Activated effector memory CD4-positive, alpha-beta T cell treated with anti-CD3 and anti-CD28 coated beads, Interleukin-2, amount 50 U/mL, for 16 hours (primary cell): ENCODE data around the gene WWOX.
A peak's percentile ranks its signal among the peaks of the same experiment; 100 is the strongest.

Source experiments
- DNase-seq: peaks from one replicate; pipeline ENCODE4 v3.0.0-alpha.2; 2020

Gene WWOX

DNA sequence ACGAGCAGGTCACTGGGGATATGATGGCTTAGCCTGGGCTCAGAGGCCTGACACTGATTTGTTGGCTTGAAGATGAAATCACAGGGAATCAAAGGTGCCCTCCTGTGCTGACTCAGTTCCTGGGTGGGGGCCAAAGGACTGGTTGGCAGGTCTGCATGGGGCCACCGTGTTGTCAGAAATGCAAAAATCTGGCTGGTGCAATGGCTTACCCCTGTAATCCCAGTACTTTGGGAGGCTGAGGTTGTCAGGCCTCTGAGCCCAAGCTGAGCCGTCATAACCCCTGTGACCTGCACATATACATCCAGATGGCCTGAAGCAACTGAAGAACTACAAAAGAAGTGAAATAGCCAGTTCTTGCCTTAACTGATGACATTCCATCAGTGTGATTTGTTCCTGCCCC lies 314.2 kb downstream of the WWOX start:
- DNase-seq = no peak

DNA sequence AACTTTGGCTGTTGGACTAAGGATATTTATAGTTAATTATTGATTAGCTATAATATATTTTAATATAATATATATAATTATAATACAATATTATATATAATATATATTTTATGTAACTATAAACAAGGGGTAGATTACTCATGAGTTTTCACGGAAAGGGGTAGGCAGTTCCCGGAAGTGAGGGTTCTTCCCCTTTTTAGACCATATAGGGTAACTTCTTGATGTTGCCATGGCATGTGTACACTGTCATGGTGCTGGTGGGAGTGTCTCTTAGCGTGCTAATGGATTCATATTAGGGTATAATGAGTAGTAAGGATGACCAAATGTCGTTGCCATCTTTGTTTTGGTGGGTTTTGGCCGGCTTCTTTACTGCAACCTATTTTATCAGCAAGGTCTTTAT lies 315.6 kb downstream of the WWOX start:
- no peak for DNase-seq

DNA sequence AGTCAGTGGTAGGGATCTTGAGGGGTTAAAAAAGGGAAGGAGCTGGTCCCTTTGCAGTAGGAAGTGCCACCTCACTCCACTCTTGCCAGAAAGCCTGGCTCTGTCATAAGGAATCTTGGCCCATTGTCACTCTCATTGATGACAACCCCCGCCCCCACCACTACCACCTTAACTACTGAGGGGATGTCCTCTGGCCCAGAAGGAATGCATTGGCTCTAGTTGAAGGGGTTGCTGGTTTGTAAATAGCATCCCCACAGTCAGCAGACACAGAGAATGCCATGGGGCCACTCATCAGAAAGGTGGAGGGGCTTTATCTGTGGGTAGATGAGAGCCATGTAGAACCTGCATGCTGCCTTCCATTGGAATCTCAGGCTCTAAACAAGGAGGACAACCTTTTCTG lies 316.2 kb downstream of the WWOX start:
- DNase-seq = no peak

DNA sequence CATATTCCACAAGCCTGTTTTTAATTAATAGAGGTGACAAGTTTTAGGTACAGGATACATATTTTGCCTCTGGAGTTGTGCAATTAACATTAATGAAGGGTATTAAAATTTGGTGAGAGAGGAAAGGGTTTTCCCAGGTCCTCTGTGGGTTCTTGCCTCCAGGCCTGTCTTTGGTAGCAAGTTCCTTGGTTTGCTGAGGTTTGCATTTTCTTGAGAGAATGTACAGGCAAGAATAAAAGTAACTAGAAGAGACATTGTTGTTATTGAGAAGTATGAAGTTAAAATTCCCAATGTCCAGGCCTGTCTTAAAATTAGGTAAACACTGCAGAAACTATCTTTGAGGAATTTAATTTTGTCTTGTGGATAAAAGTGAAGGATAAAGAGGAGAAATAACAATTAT lies 316.9 kb downstream of the WWOX start:
- no peak for DNase-seq

DNA sequence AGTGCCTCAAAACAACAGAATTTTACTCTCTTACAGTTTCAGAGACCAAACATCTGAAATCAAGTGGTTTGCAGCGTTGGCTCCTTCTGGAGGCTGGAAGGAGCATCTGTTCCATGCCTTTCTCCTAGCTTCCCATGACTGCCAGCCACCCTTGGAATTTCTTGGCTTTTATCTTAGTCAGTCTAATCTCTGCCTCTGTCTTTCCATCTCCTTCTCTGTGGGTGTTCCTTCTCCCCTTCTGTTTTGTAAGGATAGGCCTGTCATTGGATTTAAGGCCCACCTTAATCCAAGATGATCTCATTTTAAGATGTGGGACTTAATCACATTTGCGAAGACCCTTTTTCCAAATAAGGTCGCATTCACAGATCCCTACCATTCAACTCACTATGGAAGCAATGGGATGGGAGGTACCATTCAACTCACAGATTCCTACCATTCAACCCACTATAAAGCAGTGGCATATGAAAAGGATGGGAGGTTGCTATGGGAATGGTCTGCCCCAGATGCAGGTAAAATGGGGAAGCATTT lies 321.8 kb downstream of the WWOX start:
- no peak for DNase-seq

DNA sequence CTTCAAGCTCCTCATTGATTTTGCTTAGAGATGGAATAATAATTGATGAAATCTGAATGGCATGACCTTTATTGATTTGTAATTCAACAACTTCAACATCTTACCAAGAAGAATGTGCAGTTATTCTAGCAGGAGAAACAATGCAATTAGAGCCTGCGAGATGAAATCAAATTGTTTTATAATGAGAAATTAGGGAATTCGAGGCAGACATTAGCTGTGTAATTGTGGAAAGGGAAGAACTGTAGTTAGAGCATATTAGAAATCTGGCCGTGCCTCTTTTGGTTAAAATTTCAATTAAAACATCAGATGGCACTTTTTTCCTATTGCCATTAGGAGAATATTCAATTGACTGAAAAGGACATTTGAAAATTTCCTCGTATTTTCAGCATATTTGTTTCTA lies 325.8 kb downstream of the WWOX start:
- DNase-seq = no peak

DNA sequence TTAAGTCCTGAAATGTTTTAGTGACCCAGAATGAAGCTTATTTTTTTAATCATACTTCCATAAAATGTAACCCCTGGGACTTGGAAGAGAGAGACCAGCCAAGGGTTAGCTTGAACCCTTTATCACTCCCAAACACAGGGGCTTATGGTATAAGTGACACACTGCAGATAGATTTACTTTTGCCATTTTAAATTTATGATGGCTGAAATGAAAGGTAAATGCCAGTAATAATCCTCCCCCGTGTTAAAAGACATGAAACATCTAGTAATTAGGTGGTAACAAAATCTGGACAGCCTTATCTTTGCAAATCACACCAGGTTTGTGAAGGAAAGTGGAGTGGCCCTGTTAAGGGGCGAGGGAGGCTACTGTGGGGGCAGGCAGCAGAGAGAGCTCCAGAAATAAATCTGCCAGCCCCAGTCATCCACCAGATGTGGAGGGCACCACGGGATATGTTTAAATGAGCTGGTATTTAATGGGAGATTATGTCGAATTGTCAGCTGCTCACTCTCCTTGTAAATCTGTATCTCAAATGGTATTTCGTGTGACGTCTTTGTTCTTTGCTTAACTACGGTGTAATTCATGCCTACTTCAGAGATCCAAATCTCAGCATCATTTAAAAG lies 326.5 kb downstream of the WWOX start:
- DNase-seq = no peak

DNA sequence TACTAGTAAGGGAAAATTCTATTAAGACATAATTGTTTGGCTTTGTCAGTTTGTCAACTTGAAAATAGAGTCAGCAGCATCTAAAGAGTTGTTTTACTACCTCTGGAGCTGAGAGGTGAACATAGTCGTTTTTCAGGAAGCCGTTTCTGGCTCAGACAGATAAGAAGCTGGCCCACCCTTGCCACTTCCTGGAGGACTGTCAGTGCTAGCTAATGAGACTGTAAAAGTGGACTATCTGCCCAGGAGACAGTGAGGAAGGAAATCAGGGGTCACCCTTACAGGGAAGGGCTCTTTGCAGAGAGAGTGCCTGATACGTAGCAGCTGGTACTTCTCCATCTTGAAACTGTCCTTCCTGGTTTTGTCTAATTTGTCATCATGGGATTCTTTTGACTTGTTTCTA lies 328.7 kb downstream of the WWOX start:
- DNase-seq = no peak

DNA sequence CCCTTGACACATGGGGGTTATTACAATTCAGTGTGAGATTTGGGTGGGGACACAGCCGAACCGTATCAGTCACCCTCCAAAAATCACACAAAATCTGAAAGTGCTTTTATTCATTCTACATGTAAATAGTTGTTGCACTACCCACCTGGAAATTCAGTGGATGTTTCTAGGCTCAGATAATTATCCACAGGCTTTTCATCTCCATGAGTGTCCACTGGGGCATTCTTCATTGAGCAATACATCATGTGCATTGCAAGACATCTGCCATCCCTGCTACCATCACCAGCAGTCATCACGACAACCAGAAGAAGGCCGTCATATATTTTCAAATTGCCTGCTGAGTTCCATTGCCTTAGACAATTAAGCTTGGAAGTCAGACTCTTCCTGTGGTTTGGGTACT lies 330.8 kb downstream of the WWOX start:
- no peak for DNase-seq

DNA sequence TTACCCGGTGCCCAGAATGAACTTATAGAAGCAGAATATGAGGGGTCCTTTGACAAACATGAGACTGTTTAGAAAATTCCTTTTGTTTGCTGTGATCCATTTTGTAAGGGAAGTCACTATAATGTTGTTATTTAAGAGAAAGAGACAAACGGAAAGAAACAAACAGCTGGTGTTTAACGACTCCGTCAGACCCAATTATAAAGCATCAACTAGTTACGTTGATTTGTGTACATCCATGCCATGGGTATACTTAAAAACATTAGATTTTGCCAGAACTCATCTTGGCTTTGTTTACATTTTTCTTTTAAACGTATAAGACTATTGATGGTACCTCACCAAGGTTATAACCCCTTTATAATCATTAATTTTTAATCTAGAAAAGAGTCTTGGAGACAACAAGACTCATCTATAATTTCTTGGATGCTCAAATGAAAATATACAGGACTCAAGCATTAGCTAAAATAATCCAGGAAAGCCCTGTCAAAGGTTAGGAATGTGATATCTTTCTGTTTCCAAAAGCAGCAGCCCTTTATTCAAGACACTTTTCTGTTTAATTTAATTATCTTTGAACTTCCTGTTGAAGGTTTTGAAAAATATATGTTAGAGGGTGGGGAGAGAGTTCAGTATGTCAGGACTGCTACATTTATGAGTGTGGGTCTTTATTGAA lies 331.7 kb downstream of the WWOX start:
- DNase-seq = no peak

DNA sequence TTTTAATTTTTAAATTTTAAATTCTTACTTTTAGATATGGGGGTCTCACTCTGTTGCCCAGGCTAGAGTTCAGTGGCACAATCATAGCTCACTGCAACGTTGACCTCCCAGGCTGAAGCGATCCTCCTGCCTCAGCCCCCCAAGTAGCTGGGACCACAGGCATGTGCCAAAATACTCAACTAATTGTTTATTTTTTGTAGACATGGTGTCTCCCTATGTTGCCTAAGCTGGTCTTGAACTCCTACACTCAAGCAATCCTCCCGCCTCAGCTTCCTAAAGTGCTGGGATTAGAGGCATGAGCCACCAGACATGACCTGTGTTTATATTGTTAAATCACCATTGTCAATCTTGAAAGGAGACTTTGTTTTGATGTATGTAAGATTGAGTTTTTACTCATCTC lies 332.2 kb downstream of the WWOX start:
- no peak for DNase-seq

DNA sequence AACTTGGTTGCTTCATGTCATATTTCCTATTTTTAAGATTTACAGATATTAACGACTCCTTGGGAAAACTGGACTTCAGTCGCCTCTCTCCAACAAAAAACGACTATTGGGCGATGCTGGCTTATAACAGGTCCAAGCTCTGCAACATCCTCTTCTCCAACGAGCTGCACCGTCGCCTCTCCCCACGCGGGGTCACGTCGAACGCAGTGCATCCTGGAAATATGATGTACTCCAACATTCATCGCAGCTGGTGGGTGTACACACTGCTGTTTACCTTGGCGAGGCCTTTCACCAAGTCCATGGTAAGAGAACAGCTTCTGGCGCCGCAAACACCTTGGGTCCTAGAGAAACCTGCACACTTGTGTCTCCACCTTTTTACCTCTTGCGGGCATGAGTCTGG lies 333.0 kb downstream of the WWOX start:
- no peak for DNase-seq

DNA sequence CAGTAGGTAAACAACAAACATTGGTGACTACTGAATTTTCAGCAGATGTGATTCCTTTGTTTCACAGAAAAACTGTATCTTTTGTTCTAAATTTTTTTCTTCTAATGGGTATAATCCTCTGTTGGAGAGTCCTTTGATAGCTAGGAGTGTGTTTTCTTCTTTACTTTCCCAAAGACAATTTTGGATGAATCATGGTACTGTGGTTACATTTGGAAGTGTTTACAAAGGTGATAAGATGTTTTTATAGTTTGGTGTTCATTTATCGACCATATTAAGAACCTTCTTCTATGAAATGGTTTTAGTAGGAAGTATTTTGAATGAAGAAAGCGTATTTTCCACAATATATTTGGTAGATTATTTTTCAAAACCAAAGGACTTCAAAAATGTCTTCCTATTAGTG lies 333.7 kb downstream of the WWOX start:
- DNase-seq = no peak

DNA sequence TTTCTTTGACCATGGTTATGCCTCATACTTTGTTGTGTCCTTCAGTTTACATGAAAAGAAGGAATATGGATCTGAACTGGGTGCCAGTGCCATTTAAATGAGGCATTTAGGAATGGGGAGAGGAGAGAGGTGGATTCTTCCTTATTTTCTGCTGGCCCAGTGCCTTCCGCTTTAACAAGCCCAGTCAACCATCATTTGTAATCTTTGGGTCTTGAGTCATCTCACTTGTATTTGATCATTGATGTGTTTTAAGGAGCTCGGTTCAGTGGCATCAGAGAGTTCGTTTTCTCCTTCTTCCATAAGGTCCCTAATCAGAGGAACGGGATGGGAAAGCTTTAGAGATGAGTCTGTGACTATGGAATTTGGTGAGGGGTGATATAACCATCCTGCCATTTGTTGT lies 334.9 kb downstream of the WWOX start:
- DNase-seq = no peak

DNA sequence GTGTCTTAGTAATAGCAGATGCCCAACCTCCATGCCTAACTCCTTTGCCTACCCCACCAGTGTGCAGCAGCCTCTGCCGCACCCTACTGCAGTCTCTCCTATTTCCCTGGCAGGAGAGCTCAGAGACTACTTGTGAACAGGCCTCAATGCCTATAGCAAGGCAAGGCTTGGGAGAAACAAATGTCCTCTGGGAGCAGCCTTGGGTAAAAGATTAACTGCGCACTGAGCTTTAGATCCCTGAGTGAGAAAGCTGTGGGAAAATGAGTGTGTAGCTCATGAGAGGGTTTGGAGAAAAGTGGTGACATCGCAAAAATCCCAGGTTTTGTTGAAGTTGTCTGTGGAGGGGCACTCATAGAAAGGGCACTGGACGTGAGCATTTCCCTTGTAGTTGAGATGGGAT lies 335.8 kb downstream of the WWOX start:
- no peak for DNase-seq

DNA sequence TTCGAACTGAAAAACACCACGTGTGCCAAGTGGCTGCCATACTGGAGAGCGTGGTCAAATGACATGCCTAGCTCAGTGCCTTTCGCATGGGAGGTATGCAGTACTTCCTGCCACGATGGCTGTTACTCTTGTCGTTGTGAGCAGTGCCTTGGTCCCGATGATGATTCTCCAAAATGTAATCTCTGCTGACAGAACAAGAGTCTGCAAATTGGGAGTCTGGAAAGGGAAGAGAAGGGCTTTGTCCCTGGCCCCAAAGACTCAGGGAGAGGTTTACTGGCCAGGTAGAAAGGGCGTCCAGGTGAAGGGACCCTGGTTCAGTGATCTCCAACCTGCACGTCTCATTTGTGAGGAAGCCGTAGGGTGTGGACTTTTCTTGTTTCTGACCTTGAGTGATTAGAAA lies 336.6 kb downstream of the WWOX start:
- DNase-seq = no peak

DNA sequence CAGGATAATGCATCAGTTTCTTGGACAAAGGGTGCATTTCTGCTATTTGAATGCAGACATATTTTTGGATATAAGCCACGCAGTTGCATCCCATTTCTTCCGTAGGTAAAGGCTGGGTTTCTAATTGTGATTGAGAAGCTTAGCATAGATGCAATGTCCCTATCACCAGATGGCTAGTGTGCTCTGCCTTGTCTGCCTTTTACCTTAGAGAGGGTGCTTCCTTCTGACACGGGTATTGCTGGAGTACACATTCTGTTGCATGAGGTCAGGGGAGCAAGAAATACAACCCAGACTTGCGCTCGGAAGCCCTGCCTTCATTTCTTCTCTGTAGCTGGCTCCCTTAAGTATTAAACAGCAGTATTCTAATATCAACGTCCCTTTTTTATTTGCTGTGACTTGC lies 337.4 kb downstream of the WWOX start:
- no peak for DNase-seq

DNA sequence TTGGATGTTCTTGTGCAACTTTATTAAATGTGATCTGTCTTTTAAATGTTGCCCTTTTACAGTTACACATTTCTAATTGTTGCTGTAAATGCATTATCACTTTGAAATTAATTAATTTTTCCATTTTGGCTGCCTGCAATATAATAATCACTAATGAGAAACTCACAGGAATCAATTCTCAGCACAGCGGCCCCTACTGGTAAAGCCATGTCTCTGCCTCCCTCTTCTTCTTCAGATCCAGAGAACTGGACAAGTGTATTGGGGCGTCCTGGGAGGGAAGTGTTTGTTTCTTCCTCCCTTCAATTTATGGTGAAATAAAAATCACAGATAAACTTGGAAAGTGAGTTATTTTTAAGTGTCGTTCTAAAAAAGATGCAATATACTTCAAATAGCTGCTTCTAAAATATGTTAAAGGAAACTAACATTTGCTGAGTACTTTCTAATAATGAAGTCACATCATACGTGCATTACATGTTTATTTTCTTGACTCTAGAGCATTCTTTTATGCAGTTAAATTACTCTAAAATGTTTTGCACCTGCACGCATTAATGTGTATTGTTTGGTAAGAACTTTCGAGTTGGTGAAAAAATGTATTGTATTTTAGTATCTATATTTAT lies 338.0 kb downstream of the WWOX start:
- peak; percentile 75 for DNase-seq

DNA sequence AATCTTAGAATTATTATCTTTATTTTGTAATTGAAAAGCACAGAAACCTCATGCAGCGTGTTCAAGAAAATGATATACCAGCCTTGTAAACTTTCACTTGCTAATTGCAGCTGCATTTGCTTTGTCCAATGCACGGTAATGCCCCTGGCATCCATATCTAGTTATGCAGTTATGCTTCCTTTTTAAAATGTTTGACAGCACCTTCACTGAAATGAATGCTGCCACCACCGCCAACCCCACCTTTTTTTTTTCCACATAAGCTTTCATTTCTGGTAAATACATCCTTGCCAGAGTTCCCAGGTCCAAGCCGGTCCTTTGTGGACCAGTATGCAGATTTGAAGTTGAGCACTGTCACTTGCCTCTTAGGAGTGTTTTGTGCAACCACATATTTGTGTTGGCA lies 338.8 kb downstream of the WWOX start:
- DNase-seq = no peak

DNA sequence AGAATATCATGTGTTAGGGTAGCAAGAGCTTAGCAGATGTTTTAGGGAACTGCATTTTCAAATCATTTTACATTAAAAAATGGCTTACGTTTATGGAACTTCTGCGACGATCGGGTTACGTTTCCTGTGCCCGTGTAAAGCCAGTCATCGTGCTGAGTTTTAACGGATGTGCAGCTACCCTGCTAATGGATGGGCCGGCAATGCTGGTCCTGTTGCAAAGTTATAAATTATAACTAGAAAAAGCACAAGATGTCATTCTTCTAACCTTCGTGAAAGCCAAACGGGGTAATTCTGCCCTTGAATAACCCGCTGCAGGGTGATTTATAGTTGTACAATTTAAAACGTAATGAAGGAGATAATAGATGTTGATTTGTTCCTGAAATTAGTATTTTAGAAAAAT lies 339.2 kb downstream of the WWOX start:
- DNase-seq = no peak

DNA sequence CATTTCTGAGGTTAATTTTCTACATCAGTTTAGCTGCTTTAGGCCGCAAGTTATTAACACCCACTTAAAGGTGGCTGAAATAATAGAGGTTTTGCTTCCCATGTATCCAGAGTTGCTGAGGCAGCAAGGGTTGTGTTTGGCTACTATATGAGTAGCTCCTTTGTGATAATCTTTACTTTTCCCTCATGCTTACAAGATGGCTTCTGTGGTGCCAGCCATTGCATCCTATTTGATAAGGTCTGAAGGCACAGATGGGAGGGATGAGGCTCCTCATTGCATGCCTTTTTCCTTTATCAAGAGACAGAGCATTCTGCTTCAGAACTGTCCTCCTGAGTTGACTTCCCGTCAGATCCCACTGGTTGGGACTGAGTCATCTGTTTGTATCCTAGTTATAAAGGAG lies 340.2 kb downstream of the WWOX start:
- DNase-seq = no peak

DNA sequence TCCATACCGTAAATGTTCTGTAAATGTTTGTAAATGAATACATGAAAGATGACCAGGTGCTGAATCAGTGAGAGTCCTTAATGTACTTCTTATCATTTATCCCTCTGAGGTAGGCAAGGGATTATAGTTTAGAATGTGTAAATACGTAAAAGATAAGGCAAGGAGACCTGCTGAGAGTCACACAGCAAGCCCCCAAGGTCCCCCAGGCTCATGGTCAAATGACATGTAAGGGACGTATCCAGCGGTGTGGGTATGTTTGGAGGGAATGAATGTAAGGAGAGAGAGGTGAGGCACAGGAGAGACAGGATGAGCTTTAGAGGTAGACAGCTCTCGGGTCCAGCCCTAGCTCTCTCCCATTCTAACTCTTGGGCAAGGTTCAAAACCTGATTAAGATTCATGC lies 341.8 kb downstream of the WWOX start:
- no peak for DNase-seq

DNA sequence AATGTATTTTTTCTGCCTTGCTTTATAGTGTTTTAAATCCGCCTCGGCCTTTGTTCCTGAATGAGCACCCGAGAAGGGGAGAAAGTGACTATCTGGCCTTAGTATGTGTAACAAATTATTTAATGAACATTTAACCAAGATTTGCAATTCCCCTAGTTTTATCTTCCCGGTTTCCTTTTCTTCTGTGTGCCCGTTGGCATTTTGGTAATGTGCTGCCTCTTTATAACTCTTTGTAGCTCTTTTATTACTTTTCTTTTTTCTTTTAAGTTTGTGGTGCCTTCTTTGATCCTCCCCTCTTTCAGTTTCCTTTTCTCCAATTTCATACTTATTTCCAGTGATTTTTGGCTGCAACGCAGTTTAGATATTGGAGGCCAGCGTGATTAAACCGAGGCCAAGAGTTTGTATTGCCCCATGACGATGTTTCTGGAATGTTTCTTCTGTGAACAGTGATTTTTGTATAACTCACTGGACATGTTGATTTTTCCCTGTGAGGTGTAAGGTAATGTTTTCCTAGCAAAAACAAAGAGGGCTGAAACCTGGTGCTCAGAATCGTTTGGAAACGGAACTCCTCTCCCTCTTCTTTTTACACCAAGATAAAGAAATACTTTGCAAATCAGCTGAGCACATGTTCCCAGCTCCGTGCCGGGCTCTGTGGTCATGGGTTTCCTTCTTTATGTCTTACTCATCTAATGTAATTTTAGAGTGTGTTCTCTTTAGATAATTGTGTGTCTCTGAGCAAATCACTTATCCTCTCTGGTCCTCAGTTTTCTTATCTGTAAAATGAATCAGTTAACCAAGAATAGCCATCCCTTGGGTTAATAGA lies 344.3 kb downstream of the WWOX start:
- no peak for DNase-seq

DNA sequence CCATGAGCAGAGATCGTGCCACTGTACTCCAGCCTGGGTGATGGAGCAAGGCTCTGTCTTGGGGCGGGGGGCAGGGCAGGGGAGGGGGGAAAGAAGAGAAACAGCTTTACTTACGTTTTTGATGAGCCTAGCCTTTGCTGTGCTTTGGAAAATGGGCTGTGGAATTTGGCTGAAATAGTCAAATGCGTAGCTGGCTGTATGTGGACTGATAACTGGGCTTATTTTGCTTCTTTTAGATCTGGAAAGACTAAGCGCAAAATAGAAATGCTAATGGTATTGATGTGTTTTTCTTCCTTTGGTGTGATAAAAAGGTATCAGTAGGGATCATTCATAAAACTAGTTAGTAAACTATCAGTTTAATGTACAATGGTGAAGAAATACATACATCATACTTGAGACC lies 346.4 kb downstream of the WWOX start:
- DNase-seq = no peak
